Peyer's patch (tissue), 4 donors: Measurements from ENCODE around the gene ADIRF. TPM values are rescaled to one million over a fixed set of nuclear protein-coding genes. Genes with fewer than 3 reads are reported as not detected.
"Not testable (repeated sequence)": the region's sequence is repeated elsewhere in the genome, so short reads cannot be mapped to it uniquely, and the experiment has no call there.

Source experiments
- DNase-seq, 3 donors: peaks; one replicate each; pipeline ENCODE4 v3.0.0-alpha.2; 2017 to 2019
- H3K27ac ChIP-seq, 4 donors: fragments of 200-600 bp; sonication (generic); one replicate each; pipeline ENCODE4 v1.5.1; 2016 to 2019
- H3K27me3 ChIP-seq, 2 donors: fragments of 200-600 bp; sonication (generic); one replicate each; pipeline ENCODE4 v1.5.1; 2019
- H3K36me3 ChIP-seq, 3 donors: fragments of 200-600 bp; sonication (generic); one replicate each; pipeline ENCODE4 v1.5.1; 2016 to 2019
- H3K4me1 ChIP-seq, 4 donors: fragments of 200-600 bp; sonication (generic); one replicate each; pipeline ENCODE4 v1.5.1; 2016 to 2019
- H3K4me3 ChIP-seq, 4 donors: fragments of 200-600 bp; sonication (generic); 1 replicate in 3 of 4; 2 replicates in 1 of 4; pipeline ENCODE4 v1.5.1; 2016 to 2019; ENCODE audit warnings: mild to moderate bottlenecking in 1 of 4
- H3K9me3 ChIP-seq, 4 donors: fragments of 200-600 bp; sonication (generic); one replicate each; pipeline ENCODE4 v1.5.1; 2016 to 2019; ENCODE audit warnings: mild to moderate bottlenecking in 1 of 4
- POLR2A ChIP-seq, 2 donors: fragments of 450-650 bp; IDR thresholded peaks; one replicate each; pipeline ENCODE4 v1.5.1; 2017; ENCODE audit warnings: antibody characterized with exemption in 2 of 2, mild to moderate bottlenecking in 2 of 2, moderate library complexity in 2 of 2
- total RNA-seq, 4 donors: library from RNA; depleted of rRNA; stranded (reverse); fragments of >200 nt; gene quantifications; one replicate each; pipeline ENCODE4 v1.1.0, GENCODE V29; 2016
- TF ChIP-seq, protein P1 (sequence below), 6 experiments: fragments of 450-650 bp in 4 of 6; fragments of 200-600 bp in 2 of 6; sonication (generic) in 1 of 6; IDR thresholded peaks; one replicate each; pipeline ENCODE4 v1.5.1; 2017 to 2019; ENCODE audit warnings: antibody characterized with exemption in 6 of 6, mild to moderate bottlenecking in 3 of 6, moderate library complexity in 1 of 6

ADIRF gene
- total RNA-seq, 4 donors from 2014 or later, result 86.6 to 605 (median 431) TPM

DNA sequence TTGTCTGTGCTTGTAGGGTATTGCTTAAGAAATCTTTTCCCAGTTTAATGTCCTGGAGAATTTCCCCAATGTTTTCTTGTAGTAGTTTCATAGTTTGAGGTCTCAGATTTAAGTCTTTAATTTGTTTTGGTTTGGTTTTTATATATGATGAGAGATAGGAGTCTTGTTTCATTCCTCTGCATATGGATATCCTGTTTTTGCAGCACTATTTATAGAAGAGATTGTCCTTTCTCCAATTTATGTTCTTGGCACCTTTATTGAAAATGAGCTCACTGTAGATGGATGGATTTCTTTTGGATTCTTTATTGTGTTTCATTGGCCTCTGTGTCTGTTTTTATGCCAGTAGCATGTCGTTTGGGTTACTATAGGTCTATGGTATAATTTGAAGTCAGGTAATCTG lies 20.2 kb downstream of the ADIRF start:
- no peak for TF ChIP-seq POLR2A (IDR thresholded peaks at IDR 0.05)
- TF ChIP-seq, protein P1, sequence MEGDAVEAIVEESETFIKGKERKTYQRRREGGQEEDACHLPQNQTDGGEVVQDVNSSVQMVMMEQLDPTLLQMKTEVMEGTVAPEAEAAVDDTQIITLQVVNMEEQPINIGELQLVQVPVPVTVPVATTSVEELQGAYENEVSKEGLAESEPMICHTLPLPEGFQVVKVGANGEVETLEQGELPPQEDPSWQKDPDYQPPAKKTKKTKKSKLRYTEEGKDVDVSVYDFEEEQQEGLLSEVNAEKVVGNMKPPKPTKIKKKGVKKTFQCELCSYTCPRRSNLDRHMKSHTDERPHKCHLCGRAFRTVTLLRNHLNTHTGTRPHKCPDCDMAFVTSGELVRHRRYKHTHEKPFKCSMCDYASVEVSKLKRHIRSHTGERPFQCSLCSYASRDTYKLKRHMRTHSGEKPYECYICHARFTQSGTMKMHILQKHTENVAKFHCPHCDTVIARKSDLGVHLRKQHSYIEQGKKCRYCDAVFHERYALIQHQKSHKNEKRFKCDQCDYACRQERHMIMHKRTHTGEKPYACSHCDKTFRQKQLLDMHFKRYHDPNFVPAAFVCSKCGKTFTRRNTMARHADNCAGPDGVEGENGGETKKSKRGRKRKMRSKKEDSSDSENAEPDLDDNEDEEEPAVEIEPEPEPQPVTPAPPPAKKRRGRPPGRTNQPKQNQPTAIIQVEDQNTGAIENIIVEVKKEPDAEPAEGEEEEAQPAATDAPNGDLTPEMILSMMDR (IDR thresholded peaks at IDR 0.05), result no peak
- H3K36me3 ChIP-seq, result no peaks in the 10 kb centered on the region

DNA sequence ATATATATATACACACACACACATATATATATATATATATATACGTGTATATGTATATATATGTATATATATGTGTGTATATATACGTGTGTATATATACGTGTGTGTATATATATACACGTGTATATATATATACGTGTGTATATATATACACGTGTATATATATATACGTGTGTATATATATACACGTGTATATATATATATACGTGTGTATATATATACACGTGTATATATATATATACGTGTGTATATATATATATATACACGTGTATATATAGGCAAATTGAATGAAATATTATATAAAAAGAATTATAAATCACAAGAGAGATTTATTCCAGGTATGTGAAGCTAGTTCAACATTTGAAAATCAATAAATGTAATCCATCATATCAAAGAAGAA lies 23.1 kb downstream of the ADIRF start:
- H3K4me1 ChIP-seq, H3K36me3 ChIP-seq, DNase-seq, H3K27me3 ChIP-seq, H3K9me3 ChIP-seq, H3K4me3 ChIP-seq, H3K27ac ChIP-seq: not testable (repeated sequence)

More for the DNA sequence above, 20.2 kb downstream of the ADIRF start:
- Histone ChIP-seq H3K4me3 (no peak overlapping the region), H3K4me1 (no peaks in the 10 kb centered on the region), H3K9me3 (no peaks in the 10 kb centered on the region), H3K27ac (no peak overlapping the region), H3K27me3 (no peaks in the 10 kb centered on the region)
- DNase-seq, result no peak

DNA sequence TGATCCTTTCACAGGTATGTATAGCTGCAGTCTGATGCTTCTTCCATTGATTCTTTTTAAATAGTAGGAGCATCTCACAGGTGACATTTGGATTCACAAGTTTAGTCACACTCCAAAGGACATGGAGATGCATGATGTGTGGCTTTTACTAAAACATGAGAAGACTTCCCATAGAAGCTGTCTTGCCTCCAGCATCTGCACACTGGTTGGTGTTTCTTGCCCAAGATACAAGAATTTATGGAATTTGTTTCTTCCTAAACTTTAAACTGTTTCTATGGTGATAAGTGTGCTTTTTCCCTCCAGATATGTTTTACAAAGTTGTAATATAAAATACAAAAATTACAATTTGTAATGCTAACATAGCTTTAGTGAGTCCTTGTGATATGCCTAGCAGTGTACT lies 24.2 kb downstream of the ADIRF start:
- TF ChIP-seq POLR2A (IDR thresholded peaks at IDR 0.05), result no peak
- TF ChIP-seq, protein P1 (IDR thresholded peaks at IDR 0.05), result no peak
- no peak for DNase-seq

DNA sequence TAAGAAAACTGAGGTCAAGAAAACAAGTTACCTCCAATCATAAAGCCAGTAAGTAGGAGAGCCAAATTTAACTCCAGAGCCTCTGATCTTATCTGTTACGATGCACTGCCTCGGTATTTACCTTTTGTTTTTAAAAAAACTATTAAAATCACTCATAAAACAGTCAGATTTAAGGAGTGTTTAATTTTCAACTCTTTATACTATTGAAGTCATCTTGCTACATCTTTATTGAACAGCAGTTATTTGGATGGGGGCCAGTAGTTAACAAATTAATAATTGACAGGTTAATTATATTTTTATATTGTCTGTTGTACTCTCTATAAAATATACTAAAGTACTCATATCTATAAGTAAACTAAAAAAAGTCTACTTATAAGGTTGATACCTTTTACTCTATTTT lies 24.6 kb downstream of the ADIRF start:
- DNase-seq, result no peak

More for the DNA sequence above, 24.2 kb downstream of the ADIRF start:
- Histone ChIP-seq H3K27me3 (no peaks in the 10 kb centered on the region), H3K4me1 (no peaks in the 10 kb centered on the region), H3K4me3 (no peak overlapping the region), H3K36me3 (no peaks in the 10 kb centered on the region), H3K27ac (no peak overlapping the region), H3K9me3 (no peaks in the 10 kb centered on the region)

DNA sequence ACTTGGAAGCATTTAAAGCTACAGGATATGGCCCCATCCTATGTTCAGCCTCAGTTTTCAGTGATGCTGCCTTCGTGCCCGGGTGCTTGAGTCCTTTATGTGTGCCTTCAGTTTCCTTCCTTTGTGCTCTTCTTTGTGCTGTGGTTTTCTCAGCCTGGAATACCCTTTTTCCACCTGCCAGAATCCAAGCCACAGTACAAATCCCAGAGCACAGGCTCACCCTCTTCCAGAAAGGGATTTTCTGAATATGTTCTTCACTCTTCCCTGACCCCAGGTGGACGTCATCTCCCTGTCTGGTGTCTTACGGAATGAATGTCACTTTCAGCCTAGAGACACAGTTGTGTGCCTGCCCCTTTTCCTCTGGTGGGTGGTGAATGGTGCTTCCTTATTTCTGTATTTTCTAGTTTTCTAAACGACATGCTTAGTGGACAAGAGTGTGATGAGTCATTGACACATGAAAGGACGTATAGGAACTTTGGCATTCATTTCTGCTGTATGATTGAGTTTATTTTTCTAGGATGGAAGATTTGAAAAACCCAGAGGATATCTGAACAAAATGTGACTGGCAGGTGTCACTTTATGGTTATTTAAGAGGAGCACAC lies 31.6 kb downstream of the ADIRF start:
- H3K27ac ChIP-seq, H3K27me3 ChIP-seq, DNase-seq, H3K4me3 ChIP-seq, H3K9me3 ChIP-seq, H3K36me3 ChIP-seq, H3K4me1 ChIP-seq: not testable (repeated sequence)

More for the DNA sequence above, 24.6 kb downstream of the ADIRF start:
- Histone ChIP-seq H3K4me1 (no peaks in the 10 kb centered on the region), H3K27ac (no peak overlapping the region), H3K36me3 (no peaks in the 10 kb centered on the region), H3K4me3 (no peak overlapping the region), H3K27me3 (no peaks in the 10 kb centered on the region), H3K9me3 (no peaks in the 10 kb centered on the region)
- TF ChIP-seq, protein P1 (IDR thresholded peaks at IDR 0.05), result no peak
- TF ChIP-seq POLR2A (IDR thresholded peaks at IDR 0.05), result no peak

DNA sequence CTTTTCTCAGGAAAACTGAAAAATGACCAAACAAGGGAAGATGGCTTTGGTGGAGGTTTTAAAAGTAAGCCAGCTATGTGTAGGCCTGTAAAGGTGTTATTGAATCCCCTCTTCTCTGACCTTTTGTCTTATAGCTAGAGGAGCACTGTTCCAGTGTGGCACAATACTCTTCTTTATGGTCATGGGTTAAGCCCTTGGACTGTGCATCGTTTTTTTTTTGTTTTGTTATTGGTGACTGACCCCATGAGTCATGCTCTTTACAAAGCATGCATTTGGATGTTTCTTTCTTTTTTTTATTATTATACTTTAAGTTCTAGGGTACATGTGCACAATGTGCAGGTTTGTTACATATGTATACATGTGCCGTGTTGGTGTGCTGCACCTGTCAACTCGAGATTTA lies 32.2 kb downstream of the ADIRF start:
- no peak for DNase-seq
- TF ChIP-seq, protein P1 (IDR thresholded peaks at IDR 0.05), result no peak
- TF ChIP-seq POLR2A (IDR thresholded peaks at IDR 0.05), result no peak

DNA sequence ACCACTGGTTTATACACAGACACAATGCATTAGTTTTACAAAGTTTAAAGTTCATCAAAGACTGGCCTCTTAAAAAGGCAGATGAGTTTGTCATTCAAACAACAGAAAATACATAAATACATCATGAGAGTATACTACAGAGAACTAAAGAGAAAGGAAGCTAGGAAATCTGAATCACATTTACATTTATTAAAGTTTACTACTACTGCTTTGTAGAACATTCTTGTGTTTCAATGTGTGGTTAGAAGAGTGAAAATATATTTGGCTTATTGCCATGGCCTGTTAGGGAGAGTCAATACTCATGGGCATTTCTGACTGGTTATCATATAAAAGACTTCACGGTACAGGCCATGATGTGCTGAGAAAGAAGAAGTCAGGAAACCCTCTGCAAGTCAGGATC lies 38.8 kb downstream of the ADIRF start:
- H3K4me3 ChIP-seq, H3K36me3 ChIP-seq, H3K4me1 ChIP-seq, H3K27me3 ChIP-seq, DNase-seq, H3K9me3 ChIP-seq, H3K27ac ChIP-seq: not testable (repeated sequence)

More for the DNA sequence above, 32.2 kb downstream of the ADIRF start:
- Histone ChIP-seq H3K36me3 (no peaks in the 10 kb centered on the region), H3K9me3 (no peaks in the 10 kb centered on the region), H3K27me3 (no peaks in the 10 kb centered on the region), H3K4me3 (no peak overlapping the region), H3K4me1 (no peaks in the 10 kb centered on the region), H3K27ac (no peak overlapping the region)

DNA sequence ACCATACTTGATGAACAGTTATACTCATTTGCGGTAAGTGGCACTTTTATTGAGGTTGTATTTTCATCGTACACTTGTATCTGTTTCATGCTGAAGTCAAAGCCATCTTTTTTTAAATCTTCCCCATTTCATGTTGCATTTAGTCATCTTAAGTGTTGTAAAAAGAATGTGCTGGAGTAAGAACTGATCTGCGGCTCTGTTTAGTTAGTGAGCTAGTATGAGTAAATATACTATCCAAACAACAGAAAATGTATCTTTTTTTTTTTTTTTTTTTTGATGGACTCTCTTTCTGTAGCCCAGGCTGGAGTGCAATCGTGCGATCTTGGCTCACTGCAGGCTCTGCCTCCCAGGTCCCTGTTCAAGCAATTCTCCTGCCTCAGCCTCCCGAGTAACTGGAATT lies 39.4 kb downstream of the ADIRF start:
- not testable (repeated sequence) for H3K9me3 ChIP-seq, H3K27ac ChIP-seq, H3K4me1 ChIP-seq, H3K4me3 ChIP-seq, DNase-seq, H3K27me3 ChIP-seq, H3K36me3 ChIP-seq

DNA sequence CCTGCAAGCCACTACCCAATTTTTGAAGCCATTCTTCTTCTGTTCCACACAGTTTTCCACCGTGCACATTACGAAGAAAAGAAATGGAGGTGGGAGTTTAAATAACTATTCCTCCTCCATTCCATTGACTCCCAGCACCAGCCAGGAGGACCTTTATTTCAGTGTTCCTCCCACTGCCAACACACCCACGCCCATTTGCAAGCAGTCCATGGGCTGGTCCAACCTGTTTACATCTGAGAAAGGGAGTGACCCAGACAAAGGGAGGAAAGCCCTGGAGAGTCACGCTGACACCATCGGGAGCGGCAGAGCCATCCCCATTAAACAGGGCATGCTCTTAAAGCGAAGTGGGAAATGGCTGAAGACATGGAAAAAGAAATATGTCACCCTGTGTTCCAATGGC lies 40.0 kb downstream of the ADIRF start:
- H3K27me3 ChIP-seq, H3K36me3 ChIP-seq, H3K4me3 ChIP-seq, H3K9me3 ChIP-seq, H3K27ac ChIP-seq, DNase-seq, H3K4me1 ChIP-seq: not testable (repeated sequence)

DNA sequence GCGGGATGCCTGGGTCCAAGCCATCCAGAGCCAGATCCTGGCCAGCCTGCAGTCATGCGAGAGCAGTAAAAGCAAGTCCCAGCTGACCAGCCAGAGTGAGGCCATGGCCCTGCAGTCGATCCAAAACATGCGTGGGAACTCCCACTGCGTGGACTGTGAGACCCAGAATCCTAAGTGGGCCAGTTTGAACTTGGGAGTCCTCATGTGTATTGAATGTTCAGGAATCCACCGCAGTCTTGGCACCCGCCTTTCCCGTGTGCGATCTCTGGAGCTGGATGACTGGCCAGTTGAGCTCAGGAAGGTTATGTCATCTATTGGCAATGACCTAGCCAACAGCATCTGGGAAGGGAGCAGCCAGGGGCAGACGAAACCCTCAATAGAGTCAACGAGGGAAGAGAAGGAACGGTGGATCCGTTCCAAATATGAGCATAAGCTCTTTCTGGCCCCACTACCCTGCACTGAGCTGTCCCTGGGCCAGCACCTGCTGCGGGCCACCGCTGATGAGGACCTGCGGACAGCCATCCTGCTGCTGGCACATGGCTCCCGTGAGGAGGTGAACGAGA lies 40.9 kb downstream of the ADIRF start:
- not testable (repeated sequence) for H3K36me3 ChIP-seq, H3K27me3 ChIP-seq, H3K4me1 ChIP-seq, DNase-seq, H3K27ac ChIP-seq, H3K4me3 ChIP-seq, H3K9me3 ChIP-seq

DNA sequence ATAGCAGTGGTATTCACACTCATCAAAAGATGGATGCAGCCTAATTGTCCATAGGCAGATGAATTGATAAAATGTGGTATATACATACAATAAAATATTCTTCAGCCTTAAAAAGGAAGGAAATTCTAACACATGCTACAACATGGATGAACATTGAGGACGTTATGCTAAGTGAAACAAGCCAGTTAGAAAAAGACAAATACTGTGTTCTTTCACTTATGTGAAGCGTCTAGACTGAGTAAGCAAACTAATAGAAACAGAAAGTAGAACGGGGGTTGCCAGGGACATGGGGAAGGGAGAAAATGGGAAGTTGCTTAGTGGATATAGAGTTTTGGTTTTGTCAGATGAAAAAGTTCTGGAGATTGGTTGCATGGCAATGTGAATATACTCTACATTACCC lies 45.2 kb downstream of the ADIRF start:
- not testable (repeated sequence) for H3K9me3 ChIP-seq, H3K4me1 ChIP-seq, H3K36me3 ChIP-seq, H3K4me3 ChIP-seq, DNase-seq, H3K27ac ChIP-seq, H3K27me3 ChIP-seq
